Measurements from ENCODE around the gene SNX24. TPM values are rescaled to one million over a fixed set of nuclear protein-coding genes. Genes with fewer than 3 reads are reported as not detected.

Gene SNX24
- total and polyA plus RNA-seq, 9 of the 15 experiments (the other 6 are each of a cell fraction or from before 2014, with no cell fraction given) = 5.3 to 10.1 (median 7.9) TPM

GRCh38 chr5:122863240-122863639 is 17.8 kb downstream of the SNX24 start (continued):
- TF ChIP-seq ZNF436 (CRISPR knock-in tag; IDR thresholded peaks at IDR 0.05) (no peak), THRA (IDR thresholded peaks at IDR 0.05) (no peak), PHF21A (IDR thresholded peaks at IDR 0.05; ENCODE audit: borderline replicate concordance, low read depth) (peak; percentile 65; the same call in 1 of the 2 replicates), SIN3B (IDR thresholded peaks at IDR 0.05; ENCODE audit: low read depth) (no peak), TRIM24 (IDR thresholded peaks at IDR 0.05) (peak; percentile 88 to 90), ZNF280A (IDR thresholded peaks at IDR 0.05; ENCODE audit: low read depth, partially characterized antibody) (no peak), NR3C1 (CRISPR knock-in tag; IDR thresholded peaks at IDR 0.05) (no peak), TAL1 (IDR thresholded peaks at IDR 0.05) (peak; percentile 92), CBFB (CRISPR knock-in tag; IDR thresholded peaks at IDR 0.05) (no peak), ZBTB26 (CRISPR knock-in tag; IDR thresholded peaks at IDR 0.05) (no peak), TARDBP (IDR thresholded peaks at IDR 0.05) (no peak), PATZ1 (CRISPR knock-in tag; IDR thresholded peaks at IDR 0.05; ENCODE audit: borderline replicate concordance) (no peak), ZFX (CRISPR knock-in tag; IDR thresholded peaks at IDR 0.05) (no peak), SAFB2 (IDR thresholded peaks at IDR 0.05; ENCODE audit: borderline replicate concordance, low read depth, low read length, severe bottlenecking) (no peak), NFE2 (IDR thresholded peaks at IDR 0.05; ENCODE audit: low read depth) (no peak; the same call in 1 of the 2 replicates), CTBP1 (IDR thresholded peaks at IDR 0.05; ENCODE audit: borderline replicate concordance) (peak; percentile 40; the same call in 1 of the 2 replicates), POLR2AphosphoS5 (IDR thresholded peaks at IDR 0.05; ENCODE audit: control insufficient read depth, insufficient read depth, low read depth, low read length) (no peak), MTF1 (CRISPR knock-in tag; IDR thresholded peaks at IDR 0.05; ENCODE audit: borderline replicate concordance) (no peak), ADNP (tag; IDR thresholded peaks at IDR 0.05) (no peak), SP1 (CRISPR knock-in tag; IDR thresholded peaks at IDR 0.05) (no peak; the same call in 1 of the 2 replicates), ZNF551 (CRISPR knock-in tag; IDR thresholded peaks at IDR 0.05) (no peak), SMAD1 (IDR thresholded peaks at IDR 0.05; ENCODE audit: low read depth, low read length, partially characterized antibody) (no peak), MEF2D (tag; conservative IDR thresholded peaks at IDR 0.05; ENCODE audit: low read depth) (peak; percentile 46; the same call in 1 of the 2 replicates), SMARCA5 (IDR thresholded peaks at IDR 0.05) (no peak), EZH2 (IDR thresholded peaks at IDR 0.05; ENCODE audit: borderline replicate concordance, low read depth, low read length) (no peak), PML (IDR thresholded peaks at IDR 0.05; ENCODE audit: low read length) (peak; percentile 34; the same call in 1 of the 2 replicates), MXI1 (IDR thresholded peaks at IDR 0.05; ENCODE audit: low read depth, low read length) (no peak)
